ENCODE measurements around the gene ACBD6.

DNA sequence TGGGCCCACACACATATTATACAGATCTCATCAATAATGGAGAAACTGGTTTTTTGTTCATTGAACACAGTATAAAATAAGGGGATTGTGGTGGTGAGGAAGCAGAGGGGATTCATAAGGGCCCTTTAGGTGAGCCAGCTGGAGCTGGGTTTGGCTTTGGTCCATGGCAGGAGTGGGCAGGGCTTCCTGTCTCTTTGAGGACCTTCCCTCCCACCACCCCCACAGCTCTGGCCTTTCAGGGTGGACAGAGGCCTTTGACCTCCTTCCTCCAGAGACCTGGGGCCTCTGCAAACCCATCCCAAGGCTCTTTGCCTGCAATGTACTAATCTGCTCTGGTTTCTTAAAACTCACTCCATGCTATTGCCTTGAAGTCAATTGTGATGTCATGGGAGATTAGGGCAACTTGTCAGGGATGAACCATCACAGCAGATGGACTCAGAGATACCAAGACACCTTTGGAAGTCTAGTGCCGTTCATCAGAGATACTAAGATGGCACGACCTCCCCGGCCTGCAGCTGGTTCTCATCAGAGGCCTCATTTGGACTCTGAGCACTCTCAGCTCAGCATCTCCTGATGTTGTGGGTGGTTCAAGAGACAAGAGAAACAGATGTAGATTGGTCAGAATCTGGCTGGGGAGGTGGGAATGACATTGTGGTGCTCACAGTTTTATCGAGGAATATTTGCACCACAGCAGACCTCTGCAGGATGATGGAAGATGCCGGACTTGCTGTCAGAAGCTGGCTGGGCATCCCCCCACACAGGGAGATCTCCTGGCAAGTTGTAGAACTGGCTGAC is 234.4 kb downstream of the ACBD6 start:
- TF ChIP-seq, protein P1, sequence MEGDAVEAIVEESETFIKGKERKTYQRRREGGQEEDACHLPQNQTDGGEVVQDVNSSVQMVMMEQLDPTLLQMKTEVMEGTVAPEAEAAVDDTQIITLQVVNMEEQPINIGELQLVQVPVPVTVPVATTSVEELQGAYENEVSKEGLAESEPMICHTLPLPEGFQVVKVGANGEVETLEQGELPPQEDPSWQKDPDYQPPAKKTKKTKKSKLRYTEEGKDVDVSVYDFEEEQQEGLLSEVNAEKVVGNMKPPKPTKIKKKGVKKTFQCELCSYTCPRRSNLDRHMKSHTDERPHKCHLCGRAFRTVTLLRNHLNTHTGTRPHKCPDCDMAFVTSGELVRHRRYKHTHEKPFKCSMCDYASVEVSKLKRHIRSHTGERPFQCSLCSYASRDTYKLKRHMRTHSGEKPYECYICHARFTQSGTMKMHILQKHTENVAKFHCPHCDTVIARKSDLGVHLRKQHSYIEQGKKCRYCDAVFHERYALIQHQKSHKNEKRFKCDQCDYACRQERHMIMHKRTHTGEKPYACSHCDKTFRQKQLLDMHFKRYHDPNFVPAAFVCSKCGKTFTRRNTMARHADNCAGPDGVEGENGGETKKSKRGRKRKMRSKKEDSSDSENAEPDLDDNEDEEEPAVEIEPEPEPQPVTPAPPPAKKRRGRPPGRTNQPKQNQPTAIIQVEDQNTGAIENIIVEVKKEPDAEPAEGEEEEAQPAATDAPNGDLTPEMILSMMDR (IDR thresholded peaks at IDR 0.05; ENCODE audit: low read depth, low read length, poor library complexity, severe bottlenecking) = no peak
- TF ChIP-seq EZH2phosphoT487 (IDR thresholded peaks at IDR 0.05; ENCODE audit: borderline replicate concordance, low read length) = no peak

All from DOHH2 (cell line).